Mammary epithelial cell (primary cell): ENCODE data around the gene NFYA.

Experiments
- EZH2 ChIP-seq: IDR thresholded peaks from 2 replicates; pipeline ENCODE4 v1.6.1; 2012; ENCODE audit warnings: low read length, inconsistent platforms, borderline replicate concordance
- TF ChIP-seq, protein P1 (sequence below), 2 donors: IDR thresholded peaks in 1 of 2; conservative IDR thresholded peaks in 1 of 2; 2 replicates each; pipeline ENCODE4 v1.5.1; 2011 to 2012; ENCODE audit warnings: inconsistent platforms in 2 of 2, low read length in 2 of 2, mild to moderate bottlenecking in 2 of 2, control low read depth in 1 of 2, low read depth in 1 of 2; ENCODE audit not compliant: insufficient read depth in 1 of 2; ENCODE audit errors: extremely low read depth in 1 of 2

- TF ChIP-seq, protein P1, sequence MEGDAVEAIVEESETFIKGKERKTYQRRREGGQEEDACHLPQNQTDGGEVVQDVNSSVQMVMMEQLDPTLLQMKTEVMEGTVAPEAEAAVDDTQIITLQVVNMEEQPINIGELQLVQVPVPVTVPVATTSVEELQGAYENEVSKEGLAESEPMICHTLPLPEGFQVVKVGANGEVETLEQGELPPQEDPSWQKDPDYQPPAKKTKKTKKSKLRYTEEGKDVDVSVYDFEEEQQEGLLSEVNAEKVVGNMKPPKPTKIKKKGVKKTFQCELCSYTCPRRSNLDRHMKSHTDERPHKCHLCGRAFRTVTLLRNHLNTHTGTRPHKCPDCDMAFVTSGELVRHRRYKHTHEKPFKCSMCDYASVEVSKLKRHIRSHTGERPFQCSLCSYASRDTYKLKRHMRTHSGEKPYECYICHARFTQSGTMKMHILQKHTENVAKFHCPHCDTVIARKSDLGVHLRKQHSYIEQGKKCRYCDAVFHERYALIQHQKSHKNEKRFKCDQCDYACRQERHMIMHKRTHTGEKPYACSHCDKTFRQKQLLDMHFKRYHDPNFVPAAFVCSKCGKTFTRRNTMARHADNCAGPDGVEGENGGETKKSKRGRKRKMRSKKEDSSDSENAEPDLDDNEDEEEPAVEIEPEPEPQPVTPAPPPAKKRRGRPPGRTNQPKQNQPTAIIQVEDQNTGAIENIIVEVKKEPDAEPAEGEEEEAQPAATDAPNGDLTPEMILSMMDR (conservative IDR thresholded peaks at IDR 0.05 in 1 of 2, IDR thresholded peaks at IDR 0.05 in 1 of 2; ENCODE audit: extremely low read depth in 1 of 2, insufficient read depth in 1 of 2, low read depth in 1 of 2, low read length in 2 of 2) = peak; percentile 40 to 63
- no peak for TF ChIP-seq EZH2
These were observed 19.8 kb downstream of the NFYA start for GRCh38 chr6:41092421-41093140.
